RKO (cell line): Measurements from ENCODE around the gene ZNF462.

Experiments used
- DNase-seq: peaks from one replicate; pipeline ENCODE4 v3.0.0-alpha.2; 2016; ENCODE audit warnings: low spot score

Gene ZNF462

GRCh38 chr9:107008011-107008410, 145.0 kb downstream of the ZNF462 start:
- no peak for DNase-seq

- no peak for DNase-seq
Observed at GRCh38 chr9:107008447-107008846, 145.5 kb downstream of the ZNF462 start.

- no peak for DNase-seq
Observed at GRCh38 chr9:107016383-107016782, 153.4 kb downstream of the ZNF462 start.

GRCh38 chr9:107018861-107019545, 156.0 kb downstream of the ZNF462 start:
- DNase-seq: peak; percentile 18

- no peak for DNase-seq
Observed at GRCh38 chr9:107020040-107020530, 157.1 kb downstream of the ZNF462 start.

- DNase-seq: no peak
Observed at GRCh38 chr9:107024193-107024592, 161.2 kb downstream of the ZNF462 start.

GRCh38 chr9:107025260-107026035, 162.5 kb downstream of the ZNF462 start:
- DNase-seq: no peak

GRCh38 chr9:107029146-107029545, 166.2 kb downstream of the ZNF462 start:
- no peak for DNase-seq

- DNase-seq: no peak
Observed at GRCh38 chr9:107033966-107034365, 171.0 kb downstream of the ZNF462 start.

- no peak for DNase-seq
Observed at GRCh38 chr9:107034831-107035230, 171.9 kb downstream of the ZNF462 start.

GRCh38 chr9:107036367-107036766, 173.4 kb downstream of the ZNF462 start:
- no peak for DNase-seq

- no peak for DNase-seq
Observed at GRCh38 chr9:107039542-107039941, 176.6 kb downstream of the ZNF462 start.

GRCh38 chr9:107042606-107043005, 179.6 kb downstream of the ZNF462 start:
- no peak for DNase-seq

GRCh38 chr9:107043886-107044285, 180.9 kb downstream of the ZNF462 start:
- DNase-seq: no peak

- DNase-seq: no peak
Observed at GRCh38 chr9:107044872-107045271, 181.9 kb downstream of the ZNF462 start.

GRCh38 chr9:107046692-107047091, 183.7 kb downstream of the ZNF462 start:
- no peak for DNase-seq

GRCh38 chr9:107049046-107049802, 186.3 kb downstream of the ZNF462 start:
- no peak for DNase-seq

- DNase-seq: no peak
Observed at GRCh38 chr9:107049803-107050184, 186.8 kb downstream of the ZNF462 start.

- DNase-seq: no peak
Observed at GRCh38 chr9:107051392-107051791, 188.4 kb downstream of the ZNF462 start.

GRCh38 chr9:107054146-107054545, 191.2 kb downstream of the ZNF462 start:
- no peak for DNase-seq

GRCh38 chr9:107059220-107059619, 196.3 kb downstream of the ZNF462 start:
- no peak for DNase-seq

GRCh38 chr9:107060062-107060461, 197.1 kb downstream of the ZNF462 start:
- DNase-seq: no peak
